ENCODE data around the gene MAFB.

DNA sequence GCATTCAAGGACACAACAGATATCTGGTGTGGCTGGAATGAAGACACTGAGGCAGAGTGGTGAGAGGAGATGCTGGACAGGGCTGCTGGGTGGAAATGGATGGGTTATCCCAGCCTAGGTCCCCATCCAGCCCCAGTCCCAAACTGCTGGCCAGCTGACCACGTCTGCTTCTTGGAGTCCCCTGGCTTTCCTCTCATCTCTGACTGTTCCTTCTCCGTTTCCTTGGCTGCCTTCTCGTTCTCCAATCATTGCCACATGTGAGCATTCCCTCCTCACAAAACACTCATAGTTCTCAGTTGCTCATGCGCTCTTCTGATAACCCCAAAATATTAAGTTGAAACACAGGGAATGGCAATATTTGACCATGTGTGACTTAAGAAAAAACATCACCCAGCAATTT is 31.5 kb downstream of the MAFB start:
- TF ChIP-seq, protein P1, sequence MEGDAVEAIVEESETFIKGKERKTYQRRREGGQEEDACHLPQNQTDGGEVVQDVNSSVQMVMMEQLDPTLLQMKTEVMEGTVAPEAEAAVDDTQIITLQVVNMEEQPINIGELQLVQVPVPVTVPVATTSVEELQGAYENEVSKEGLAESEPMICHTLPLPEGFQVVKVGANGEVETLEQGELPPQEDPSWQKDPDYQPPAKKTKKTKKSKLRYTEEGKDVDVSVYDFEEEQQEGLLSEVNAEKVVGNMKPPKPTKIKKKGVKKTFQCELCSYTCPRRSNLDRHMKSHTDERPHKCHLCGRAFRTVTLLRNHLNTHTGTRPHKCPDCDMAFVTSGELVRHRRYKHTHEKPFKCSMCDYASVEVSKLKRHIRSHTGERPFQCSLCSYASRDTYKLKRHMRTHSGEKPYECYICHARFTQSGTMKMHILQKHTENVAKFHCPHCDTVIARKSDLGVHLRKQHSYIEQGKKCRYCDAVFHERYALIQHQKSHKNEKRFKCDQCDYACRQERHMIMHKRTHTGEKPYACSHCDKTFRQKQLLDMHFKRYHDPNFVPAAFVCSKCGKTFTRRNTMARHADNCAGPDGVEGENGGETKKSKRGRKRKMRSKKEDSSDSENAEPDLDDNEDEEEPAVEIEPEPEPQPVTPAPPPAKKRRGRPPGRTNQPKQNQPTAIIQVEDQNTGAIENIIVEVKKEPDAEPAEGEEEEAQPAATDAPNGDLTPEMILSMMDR (IDR thresholded peaks at IDR 0.05): no peak
- TF ChIP-seq POLR2A (IDR thresholded peaks at IDR 0.05): no peak
